NOMO-1 treated with dmso at 0.1 percent for 144 hours (cell line): ENCODE data around the gene TTC22.
A peak's percentile ranks its signal among the peaks of the same experiment; 100 is the strongest.

ENCODE experiments used
- DNase-seq: peaks from one replicate; lab custom pipeline; 2025; ENCODE audit not compliant: unreplicated experiment; lab: John Stamatoyannopoulos, UW

TTC22 gene

DNA sequence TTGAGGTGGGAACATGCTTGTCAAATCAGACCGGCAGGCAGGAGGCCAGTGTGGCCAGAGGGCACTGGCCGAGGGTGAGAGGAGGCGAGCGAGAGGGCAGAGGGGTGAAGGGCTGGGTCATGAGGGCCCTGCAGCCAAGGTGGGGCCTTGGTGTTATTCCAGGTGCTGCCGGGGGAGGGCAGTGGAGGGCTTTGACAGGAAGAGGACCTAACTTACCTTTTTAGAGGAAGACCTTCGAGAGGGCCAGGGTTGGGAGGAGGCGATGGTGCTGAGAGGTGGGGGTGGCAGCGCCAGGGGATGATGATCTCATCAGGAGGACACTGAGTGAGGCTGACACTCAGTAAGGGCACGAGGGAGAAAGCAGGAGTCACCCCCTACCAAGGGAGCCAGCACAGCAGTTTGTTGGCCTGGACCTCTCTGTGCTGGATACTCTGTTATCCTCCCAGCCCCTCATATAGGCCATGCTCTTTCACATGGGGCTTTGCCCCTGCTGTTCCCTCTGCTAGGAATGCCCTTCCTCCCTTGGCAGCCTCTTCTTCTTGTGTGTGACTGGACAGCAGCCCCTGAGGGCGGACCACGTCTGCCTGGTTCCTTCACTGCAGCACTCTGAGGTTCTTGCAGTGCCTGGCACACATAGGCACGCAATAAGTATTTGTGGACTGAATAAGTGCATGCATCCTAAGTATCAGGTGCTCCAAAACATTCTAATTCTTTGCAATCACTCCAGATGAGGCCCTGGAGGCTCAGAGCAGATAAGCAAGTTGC is 7.5 kb upstream of the TTC22 start:
- DNase-seq, result no peak

DNA sequence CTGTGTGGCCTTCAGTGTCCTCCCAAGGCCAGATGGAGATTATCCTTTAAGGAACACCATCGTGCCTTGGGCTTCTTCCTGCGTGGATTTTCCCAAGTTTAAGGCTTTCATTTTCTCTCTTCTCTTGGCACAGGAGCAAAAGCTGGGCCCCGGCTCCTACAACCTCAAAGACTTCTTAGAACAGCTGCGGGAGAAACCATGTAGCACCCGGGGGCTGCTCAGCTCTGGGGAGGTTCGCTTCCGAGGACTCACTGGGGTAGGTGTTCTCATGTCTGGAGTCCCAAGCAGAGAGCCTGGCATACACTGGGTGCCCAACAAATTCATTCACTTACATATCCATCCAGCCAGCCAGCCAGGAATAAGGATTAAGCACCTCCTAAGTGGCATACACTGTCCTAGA is 6.6 kb upstream of the TTC22 start:
- no peak for DNase-seq

DNA sequence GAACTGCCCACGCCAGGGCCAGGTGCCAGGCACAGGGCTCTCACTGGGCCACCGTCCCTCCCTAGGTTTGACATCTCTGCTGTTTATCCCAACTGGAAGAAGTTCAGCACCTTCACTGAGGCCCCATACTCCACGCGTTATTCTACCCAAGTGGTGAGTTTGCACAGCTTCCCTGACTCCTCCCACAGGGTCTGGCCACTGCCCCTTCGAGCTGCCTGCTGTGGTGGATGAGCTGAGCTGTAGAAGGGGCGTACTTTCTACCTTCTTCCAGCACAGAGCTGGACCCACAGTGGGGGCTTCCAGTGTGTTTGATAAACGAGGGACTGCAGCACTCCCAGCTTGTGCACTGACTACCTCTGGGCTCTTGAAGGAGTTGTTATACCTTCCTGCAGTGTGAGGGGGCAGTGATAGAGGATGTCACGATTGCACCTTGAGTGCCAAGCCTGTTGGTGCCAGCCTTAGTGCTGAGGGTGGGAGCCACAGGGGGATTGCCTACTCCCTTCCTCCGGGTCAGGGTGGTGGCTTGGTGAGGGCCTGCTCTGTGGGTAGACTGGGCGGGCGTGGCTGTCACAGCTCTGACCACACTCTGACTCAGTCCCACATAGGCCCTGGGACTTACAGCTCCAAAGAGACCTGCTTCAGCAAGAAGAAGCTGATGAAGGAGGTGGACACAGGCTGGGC is 5.9 kb upstream of the TTC22 start:
- DNase-seq, result peak; percentile 9

DNA sequence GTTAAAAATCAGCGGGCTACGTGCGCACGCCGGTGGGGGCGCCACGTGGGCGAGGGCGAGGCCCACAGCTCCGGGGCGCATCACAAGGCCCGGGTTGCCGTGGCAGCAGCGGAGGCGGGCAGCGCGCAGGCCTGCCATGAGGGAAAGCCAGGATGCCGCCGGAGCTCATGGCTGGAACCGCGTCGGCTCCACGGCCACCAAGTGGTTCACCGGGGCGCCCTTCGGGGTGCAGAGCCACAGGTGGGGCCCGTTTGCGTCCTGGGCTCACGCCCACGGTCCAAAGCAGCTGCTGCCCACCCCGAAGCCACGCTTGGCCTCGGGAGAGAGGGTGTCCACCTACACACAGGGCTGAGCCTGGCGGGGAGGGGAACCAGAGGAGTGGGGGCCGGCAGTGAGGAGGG is 4.9 kb upstream of the TTC22 start:
- no peak for DNase-seq

DNA sequence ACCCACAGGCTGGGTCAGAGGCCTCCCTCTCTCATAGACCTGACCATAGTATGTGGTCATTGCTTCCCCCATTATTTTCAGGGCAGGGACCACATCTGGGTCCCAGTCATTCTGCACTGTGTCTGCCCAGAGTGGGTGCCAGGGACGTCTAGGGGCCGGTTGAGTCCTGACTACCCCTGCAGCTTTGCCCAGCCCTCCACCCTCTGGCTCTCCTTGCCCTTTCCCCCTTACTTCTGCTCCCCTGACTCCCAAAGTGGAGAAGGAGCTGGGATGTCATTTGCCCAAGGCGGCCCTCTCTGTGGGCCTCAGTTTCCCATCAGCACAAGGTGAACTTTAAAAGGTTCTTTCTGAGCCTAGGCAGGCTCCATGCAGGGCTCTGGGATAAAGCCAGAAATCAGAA is 4.3 kb upstream of the TTC22 start:
- no peak for DNase-seq

DNA sequence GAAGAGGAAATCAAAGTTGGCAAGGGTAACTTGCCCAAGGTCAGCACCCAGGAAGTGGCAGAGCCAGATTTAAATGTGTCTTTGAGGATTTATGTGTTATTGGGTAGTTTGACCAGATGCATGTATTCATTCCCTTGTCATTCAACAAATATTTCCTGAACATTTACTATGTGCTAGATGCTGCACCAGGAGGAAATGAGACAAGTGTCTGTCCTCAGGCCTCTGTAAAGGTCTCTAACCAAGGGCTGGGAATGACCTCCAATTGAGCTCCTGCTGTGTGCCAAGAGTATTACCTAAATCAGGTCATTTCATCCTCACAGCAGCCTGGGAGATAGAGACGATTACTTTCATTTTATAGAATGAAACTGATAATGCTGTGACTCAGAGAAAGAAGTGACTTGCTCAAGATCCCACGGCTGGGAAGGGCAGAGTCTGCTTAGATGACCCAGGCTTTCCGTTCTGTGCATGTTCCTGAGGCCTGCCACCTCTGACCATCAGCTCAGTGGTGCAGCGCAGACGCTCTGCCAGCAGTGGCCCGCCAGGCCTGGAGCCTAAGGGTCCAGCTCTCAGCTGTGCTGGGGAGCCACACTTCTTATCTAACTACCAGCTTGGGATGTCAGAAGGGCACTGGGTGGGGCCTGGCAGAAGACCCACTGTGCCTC is 3.5 kb upstream of the TTC22 start:
- DNase-seq, result no peak

DNA sequence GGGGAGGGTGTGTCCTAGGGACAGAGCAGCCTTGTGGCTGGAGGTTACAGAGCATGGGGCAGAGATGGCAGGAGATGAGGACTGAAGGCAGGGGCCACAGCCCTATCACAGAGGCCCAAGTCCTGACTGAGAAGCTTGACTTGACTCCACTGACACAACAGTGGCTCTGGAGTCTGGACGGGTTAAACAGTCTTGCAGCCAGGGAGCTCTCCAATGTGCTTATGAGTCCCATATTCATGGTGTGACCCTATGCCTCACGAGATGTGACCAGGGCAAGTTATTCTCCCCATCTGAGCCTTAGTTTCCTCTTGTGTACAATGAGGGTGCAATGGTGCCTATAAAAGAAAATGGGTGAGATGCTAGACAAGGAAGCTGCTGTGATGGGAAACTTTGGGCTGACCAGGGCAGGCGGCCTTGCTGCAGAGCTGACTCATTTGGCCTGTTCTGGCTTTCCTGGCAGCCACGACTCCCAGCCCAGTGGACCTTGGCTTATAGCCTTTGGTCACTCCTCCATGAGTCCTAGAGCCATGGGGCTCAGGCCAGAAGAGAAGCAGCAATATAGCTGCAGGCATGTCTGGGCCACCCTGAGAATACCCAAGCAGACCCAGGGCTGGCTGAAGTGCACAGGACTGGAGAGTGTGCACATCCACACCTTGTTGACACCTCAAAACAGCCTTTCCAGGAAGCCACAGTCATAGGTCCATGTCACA is 2.8 kb upstream of the TTC22 start:
- DNase-seq, result no peak

DNA sequence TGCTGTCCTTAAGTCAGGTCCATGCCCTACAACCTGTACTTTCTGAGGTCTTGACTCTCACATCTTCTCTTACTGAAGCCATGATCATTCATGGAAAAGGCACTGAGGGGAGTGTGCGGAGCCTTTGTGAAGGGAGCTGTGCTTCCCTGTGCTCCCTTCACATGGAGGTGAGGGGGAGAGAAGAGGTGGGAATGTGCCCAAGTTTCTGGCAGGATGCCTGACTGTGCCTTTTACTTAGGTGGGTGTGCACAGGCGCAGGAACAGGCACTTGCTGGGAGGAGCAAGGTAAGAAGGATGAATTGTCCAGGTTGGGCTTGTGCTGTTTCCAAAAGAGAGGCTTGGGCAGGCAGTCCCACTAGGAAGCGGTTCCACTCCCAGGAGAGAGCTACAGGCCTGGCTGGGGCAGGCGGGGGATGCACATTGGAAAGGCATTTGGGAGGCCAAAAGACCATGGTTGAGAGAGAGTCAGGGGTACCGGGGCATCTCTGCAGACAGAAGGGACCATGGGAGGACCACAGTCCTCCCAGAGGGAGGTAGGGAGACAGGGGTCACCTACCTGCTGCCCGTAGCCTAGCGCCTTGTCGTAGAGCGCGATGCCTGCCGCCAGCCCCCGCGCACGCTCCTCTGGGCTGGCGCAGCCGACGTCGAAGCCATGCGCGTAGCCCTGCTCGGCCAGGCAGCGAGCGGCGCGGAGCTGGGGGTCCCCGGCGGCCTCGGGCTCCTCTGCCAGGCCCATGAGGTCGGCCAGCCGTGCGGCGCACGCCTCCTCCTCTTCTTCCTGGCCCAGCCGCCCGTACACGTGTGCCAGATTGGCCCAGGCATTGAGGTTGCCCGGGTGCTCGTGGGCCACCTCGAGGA is 853 bp downstream of the TTC22 start:
- no peak for DNase-seq

DNA sequence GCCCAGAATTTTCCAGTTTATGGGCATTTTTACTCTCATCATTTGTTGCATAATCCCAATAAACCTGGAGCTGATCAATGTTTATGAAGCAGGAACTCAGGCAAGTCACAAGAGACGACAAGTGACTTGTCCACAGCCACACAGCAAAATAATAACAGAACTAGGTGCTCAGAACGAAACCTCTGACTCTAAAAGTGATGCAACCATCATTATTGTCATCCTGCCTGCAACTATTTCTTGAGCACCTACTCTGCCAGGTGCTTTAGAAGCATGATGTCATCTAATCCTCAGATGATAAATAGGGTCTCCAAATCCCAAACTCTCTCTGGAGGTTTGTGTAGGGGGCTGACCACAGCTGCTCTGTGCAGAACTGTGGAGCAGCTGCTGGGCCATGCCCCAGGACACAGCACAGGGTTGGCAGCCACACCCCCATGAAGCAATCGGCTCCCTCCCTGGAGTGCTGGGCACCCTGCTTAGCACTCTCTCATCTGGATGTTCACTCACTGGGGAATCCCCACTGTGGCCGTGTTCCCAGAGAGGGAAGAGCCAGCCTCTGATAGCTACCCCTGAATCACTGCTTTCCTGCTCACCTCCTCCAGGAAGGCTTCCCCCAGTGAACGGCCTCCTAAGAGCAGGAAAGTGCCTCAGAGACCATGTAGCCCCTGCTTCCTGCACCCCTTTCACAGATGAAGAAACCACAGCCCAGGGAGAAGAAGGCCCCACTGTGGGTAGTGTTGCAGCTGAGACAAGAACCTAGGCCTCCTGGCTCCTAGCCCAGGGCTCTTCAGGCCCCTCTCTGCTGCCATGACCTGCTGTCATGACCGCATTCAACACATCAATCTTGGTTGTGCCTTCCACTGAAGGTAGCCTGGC is 2.1 kb downstream of the TTC22 start:
- no peak for DNase-seq

DNA sequence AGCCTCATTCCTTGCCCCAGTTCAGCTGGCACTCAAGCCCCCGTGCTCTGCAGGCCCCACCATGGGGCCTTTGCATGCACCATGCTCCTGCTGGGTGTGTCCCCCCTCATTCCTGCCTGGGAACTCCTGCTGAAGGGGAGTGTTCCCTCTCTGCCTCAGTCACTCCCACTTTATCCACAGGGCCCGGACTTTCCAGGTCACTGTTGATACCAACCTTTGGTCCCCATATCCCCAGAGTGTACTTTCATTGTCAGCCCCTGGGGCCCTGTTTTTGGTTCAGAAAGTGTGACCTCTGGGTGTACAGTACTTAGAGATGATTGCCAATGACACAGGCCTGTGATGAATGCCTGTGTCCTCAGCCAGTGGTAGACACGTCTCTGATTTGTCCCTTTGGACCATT is 2.9 kb downstream of the TTC22 start:
- no peak for DNase-seq

DNA sequence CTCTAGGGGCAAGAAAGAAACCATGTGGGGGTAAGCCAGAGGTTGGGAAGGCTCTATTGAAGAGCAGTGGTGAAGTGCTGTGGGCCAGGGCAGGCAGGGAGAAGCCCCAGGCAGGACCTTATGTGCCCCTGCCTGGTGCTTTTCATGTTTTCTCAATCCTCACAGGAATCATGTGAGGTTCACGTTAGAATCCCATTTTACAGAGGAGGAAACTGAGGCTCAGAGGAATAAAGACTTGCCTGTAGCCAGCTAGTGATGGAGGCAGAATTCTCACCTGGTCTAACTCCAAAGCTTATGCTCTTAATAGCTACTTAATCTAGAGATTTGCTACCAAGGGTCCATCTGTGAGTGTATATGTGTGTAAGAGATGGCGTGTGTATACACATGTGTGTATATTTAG is 4.2 kb downstream of the TTC22 start:
- no peak for DNase-seq

DNA sequence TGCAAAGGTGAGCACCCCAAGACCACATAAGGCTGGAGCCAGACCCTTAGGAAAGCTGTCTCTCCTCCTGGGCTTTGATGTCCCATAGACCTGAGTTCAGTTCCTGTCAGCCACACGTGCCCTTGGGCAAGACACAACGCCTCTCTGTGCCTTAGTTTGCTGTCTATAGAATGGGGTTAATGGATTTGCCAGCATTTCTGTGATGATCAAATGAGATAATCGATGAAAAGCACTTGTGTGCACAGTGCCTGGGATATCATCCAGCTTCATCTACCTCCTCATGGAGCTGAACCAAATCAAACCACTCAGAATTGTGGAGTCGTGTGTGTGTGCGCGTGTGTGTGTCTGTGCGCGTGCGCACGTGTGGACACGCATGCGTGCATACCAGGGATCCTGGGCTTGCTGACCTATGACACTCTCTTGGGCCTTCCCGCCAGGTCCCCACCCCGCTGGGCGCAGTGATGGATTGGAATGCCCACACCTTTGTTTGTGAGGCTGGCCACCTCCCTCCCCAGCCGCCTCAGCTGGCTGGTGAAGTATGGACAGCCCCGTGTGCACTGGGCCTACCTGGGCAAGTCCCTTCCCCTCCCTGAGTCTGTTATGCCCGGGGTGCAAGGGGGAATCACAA is 5.2 kb downstream of the TTC22 start:
- DNase-seq, result no peak

DNA sequence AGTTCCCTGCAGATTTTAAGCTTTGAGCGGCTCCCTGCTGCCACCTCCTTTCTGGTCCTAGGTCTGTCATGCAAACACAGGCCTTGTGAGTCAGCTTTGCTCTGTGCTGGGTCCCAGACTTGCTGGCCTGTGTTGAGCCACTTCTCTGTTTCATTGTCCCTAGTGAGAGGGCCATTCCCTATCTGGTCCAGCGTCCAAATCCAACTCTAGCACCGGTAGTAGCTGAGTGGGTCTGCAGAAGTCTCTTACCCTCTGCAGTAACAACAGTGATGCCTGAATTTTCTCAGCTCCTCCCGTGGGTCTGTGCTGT is 5.8 kb downstream of the TTC22 start:
- no peak for DNase-seq

DNA sequence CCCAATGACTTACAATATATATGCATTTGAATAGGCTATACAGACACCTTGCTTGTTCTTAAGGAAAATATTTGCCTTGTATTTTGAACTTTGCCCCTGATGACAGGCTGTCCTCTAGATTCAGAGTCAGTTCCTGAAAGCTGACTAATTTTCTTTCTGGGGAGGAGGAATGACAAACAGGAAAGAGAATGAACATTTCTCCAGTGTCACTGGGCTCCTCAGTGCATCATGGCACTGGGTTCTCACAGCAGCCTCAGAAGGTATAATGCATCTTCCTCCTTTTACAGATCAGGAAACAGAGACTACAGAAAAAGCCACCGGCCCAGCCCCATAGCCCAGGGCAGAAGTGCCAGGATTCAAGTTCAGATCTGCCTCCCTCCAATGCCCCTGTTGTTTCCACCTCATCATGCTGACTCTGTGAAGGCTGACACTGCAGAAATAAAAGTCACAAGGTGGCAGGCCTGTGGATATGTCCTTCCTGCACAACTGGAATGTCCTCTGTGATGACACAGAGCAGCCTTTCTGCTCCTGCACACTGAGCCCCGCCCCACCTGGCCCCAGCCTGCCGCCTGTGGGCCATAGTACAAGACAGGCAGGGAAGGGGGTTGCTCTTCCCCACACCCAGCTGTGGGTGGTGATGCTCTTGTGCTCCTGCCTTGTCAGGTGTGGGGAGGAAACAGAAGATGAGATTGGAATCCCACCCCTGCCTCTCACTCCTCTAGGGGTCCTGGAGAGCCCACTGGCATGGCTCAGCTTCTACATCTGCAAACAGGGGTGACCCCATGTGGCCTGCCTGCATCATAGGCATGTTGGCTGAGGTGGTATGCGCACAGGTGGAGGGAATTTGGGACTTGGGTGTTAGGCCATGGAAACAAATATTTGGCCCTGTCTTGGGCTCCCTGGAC is 6.4 kb downstream of the TTC22 start:
- DNase-seq, result no peak

DNA sequence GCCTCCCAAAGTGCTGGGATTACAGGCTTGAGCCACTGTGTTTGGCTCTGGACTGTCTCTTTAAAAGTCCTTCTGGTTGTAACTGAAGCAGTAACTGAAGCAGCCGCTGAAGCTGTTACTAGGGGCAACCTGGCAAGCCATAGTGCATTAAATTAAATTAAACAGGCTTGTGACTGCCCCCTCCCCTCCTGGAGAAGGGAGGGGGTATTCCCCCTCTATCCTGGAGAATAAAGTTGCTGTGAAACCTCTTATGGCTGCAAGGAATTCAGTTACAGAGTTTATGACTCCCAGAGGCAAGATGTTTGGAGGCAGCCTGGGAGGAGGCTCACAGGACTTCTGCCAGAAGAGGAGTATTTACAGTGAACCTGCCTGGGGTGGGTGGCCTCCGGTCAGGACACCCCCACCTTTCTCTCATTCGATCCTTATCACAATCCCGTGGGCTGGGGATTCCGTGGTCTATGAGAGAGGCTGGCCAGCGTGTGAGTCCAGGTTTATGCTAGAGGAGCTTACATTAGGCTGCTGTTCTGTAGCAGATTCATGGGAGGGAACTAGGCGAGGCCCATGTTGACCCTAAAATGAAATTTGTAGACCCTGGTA is 8.3 kb downstream of the TTC22 start:
- DNase-seq, result no peak

DNA sequence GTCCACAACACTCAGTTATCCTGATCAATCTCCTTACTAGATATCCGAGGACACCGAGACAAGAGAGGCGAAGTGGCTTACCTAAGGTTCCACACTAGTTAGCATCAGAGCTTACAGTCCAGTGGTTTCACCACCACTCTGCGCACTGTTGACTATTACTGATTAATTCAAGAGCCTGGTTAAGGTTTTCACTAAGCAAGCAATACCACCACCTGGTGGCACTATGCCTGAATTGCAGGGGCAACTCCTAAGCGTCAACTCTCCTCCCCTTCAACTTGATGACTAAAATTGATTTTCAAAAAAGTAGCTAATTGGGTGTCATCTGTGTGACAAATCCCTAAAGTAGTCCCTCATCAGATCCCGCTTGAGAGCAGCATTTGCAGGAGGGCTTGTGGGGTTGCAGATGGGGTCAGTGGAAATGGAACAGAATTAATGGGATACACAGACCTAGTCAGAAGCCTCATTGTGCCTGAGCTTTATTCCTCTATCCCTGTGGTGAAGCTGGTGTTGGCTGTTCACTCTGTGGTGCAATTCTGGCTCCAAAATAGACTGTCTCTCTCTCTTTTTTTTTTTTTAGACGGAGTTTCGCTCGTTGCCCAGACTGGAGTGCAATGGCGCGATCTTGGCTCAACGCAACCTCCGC is 9.1 kb downstream of the TTC22 start:
- no peak for DNase-seq

DNA sequence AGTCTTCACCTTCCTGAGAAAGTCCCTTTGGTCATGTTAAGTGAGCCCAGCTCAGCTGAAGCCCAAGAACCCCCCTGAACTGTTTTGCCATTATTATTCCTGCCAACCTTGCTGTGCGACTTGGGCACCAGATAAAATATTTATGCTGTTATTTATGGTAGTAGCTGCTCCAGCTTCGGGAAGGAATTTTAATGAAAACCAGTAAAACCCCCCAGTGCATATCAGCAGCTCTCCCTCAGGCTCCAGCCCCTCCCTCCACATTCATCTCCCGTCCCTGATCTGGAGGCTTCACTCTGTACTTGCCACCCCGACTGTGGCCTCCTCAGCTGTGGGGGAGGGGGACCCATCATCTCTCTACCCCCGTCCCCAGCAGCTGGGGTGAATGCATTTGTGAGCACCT is 12.7 kb downstream of the TTC22 start:
- DNase-seq, result no peak

DNA sequence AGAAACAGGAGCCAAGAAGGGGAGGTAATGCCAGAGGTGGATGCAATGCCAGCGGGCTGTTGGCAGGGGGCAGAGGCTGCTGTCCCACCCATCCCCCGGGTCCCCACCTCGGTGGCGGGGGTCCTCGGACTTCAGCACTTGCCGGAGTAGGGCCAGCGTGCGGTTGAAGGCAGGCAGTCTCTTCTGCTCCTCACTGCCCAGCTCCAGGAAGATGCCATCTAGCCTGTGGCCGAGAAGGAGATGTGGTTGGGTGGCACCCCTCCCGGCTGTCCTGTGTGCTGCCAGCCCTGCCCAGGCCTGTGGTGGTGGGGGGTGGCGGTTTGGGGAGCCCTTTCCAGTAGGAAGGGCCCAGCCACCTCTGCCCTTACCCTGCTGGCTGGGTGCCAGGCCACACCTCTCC is 13.5 kb downstream of the TTC22 start:
- no peak for DNase-seq
